GM19467 (cell line): ENCODE measurements around the gene GPN2.
A peak's percentile ranks its signal among the peaks of the same experiment; 100 is the strongest.
"Not testable (repeated sequence)": the region's sequence is repeated elsewhere in the genome, so short reads cannot be mapped to it uniquely, and the experiment has no call there.

Experiments used
- ATAC-seq: cut with Tn5 transposase; IDR thresholded peaks from one replicate; pipeline ENCODE4 v1.9.1; 2021; ENCODE audit warnings: mild to moderate bottlenecking, moderate library complexity; ENCODE audit not compliant: unreplicated experiment

GPN2 gene

GRCh38 chr1:26900815-26901511, 10.9 kb upstream of the GPN2 start:
- ATAC-seq, result no peak

DNA sequence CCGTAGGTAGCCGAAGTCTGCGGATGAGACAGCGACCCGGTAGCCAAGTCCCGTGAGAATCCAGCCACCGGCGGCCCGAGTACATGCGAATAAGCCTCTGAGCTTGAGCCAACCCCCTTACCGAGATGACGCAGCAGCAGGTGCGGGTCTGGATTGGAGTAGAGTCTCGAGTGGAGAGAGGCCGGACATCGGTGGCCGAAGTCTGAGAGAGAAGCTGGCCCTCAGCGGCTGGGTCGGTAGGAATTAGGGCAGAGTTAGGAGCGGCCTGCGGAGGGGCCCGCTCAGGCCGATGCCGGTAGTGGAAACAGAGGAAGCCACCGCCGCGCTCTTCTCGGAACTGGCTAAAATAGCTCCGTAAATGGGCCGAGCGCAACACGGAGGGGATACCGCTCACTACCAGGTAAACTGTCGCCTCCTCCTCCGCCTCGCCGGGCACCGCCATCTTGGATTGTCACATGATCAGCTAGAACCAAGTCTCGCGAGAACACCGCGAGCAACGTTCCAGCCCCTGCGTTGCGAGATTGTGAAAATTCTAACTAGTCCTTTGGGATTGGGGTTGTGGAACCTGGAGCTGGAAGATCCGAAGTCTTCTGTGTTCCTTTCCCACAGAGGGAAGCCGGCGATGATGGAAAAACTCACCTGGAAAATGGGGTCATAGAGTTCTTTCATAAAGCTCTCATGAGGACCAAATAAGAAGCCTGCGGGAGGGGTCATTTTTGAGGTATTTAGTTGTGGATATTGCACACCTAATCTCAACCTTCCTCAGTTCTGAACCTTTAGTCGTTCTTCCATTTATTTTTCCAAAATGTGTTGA, 10.1 kb upstream of the GPN2 start, which contains the start of gene GPATCH3:
TSS of gene GPATCH3 (minus strand) at position 467 of the 814 bp plus-strand sequence. CDS start at position 442, 25 bp downstream.
- ATAC-seq, result no peak

- ATAC-seq, result no peak
Measured at GRCh38 chr1:26897351-26897750, 7.3 kb upstream of the GPN2 start.

DNA sequence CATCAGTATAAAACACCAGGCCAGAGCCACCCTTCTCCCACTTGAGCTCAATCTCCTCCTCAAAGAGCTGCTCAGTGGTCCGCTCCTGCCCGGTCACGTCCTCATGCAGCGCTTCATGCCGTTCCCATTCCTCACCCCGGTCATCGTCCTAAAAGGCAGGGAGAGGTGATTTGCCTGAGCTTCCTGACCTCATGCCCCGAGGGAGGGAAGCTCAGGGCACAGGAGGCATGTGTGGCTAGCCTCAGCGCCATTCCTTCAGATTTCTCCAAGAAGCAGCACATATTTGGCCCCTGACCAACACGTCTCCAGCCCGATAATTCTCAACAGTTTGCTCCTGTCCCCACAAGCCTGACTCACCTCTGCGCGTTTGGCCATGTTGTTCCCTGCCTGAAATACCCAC, 4.2 kb upstream of the GPN2 start:
- ATAC-seq, result no peak

DNA sequence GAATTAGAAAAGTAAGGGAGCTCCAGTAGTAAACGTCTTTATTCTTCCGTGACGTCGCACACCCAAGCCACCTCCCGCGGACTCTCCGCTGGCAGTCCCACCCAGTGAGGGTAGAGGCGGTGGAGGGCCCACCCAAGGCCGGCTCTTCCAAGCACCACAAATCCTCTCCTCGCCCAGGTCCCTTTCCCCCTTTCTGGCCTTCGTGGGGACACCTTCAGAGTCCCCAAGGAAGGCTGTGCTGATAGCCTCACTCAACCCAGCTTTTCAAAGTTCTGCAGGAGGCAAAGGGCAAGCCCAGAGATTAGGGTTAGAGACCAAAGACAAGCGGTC, 349 bp upstream of the GPN2 start:
- ATAC-seq, result no peak

DNA sequence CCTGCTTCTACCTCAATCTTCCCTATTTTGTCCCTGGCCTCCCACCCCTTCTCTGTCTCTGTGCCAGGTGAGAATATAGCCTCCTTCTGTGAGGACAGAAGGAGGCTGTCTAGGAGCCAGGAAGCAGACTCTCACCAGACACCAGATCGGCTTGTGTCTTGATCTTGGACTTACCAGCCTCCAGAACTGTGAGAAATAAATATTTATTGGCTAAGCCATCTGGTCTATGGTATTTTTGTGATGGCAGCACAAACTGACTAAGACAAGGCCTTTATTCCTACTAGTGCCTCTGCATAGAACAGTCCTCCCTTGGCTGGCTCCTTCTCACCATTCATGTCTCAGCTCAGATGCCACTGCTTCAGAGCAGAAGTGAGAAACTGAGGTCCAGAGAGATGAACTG, 1.9 kb downstream of the GPN2 start:
- ATAC-seq, result no peak

GRCh38 chr1:26887125-26887524, 3.0 kb downstream of the GPN2 start:
- no peak for ATAC-seq

GRCh38 chr1:26882696-26883463, 7.2 kb downstream of the GPN2 start:
- ATAC-seq, result no peak

- ATAC-seq, result not testable (repeated sequence)
Measured at GRCh38 chr1:26881611-26882010, 8.5 kb downstream of the GPN2 start.

- no peak for ATAC-seq
Measured at GRCh38 chr1:26879793-26880192, 10.3 kb downstream of the GPN2 start.

DNA sequence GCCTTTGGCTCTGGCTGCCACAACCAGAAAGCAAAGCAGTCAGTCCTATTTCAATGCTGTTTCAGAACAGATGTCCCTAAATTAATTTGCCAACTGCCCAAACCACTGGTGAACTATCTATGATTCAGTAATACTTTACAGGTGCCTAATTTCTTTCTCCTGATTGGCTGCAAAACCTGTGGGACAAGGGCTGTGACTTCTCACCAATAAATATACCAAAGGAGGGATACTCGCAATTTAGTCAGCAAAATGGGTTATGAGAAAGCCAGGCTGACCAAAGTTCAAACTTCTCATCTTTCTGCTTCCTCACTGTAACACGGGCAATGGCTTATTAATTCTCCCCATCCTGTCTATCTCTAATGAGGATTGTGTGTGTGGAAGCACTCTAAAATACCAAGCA, 12.8 kb downstream of the GPN2 start:
- ATAC-seq, result no peak

GRCh38 chr1:26874896-26875295, 15.2 kb downstream of the GPN2 start:
- ATAC-seq, result no peak

DNA sequence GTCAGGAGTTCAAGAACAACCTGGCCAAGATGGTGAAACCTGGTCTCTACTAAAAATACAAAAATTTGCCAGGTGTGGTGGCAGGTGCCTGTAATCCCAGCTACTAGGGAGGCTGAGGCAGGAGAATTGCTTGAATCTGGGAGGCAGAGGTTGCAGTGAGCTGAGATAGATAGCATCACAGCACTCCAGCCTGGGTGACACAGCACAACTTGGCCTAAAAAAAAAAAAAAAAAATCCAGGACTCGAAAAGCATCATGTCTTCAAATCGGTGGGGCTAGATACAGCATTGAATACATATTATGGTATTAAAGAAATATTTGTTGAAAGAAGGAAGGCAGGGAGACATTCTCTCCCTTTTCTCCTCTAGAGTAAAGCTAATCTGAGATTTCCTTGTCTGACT, 17.0 kb downstream of the GPN2 start:
- ATAC-seq, result not testable (repeated sequence)

DNA sequence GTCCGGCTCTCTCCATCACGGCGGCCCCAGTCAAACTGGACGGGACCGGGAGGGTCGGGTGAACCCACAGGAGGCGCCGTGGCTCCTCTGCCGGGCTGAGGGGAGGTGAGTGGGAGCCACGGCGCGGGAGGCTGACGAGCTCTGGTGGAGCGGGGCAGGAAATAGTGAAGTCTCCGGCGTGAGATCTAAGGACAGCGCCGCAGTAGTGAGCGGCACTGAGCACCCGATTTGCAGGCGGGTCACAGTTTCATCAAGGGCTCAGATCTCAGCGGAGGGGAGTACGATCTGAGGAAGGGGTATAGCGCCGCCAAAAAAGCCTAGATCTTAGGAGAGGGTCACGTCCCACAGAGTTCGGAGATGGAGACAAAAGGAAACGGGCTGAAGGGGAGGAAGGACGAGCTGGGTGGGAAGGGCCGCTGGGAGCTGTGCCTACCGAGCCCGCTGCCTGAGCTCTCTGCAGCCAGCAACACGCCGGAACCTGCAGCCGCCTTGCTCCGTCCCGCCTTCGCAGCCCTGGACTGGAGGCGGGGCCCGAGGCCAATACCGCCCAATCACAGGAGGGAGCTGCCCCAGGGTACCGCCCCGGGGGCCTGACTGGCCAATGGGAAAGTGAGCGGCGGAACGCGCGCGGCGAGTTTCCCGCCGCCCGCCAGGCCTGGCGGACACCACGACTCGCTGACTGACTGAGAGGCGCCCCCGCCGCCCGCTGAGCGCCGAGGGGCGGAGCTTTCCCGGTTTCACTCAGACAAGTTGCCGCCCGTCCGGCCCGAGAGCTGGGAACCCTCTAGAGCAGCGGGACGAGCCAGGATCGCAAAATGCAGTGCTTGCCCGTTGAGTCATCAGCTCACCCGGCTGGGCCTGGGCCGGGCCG, 25.2 kb downstream of the GPN2 start:
- peak; percentile 91 for ATAC-seq

GRCh38 chr1:26863685-26864077, 26.4 kb downstream of the GPN2 start:
- no peak for ATAC-seq

- no peak for ATAC-seq
Measured at GRCh38 chr1:26862781-26863684, 27.1 kb downstream of the GPN2 start, which contains the start of gene SFN. Gene SFN, plus strand, starts transcription at chr1:26863149. Its CDS starts 64 bp downstream, at chr1:26863213.

DNA sequence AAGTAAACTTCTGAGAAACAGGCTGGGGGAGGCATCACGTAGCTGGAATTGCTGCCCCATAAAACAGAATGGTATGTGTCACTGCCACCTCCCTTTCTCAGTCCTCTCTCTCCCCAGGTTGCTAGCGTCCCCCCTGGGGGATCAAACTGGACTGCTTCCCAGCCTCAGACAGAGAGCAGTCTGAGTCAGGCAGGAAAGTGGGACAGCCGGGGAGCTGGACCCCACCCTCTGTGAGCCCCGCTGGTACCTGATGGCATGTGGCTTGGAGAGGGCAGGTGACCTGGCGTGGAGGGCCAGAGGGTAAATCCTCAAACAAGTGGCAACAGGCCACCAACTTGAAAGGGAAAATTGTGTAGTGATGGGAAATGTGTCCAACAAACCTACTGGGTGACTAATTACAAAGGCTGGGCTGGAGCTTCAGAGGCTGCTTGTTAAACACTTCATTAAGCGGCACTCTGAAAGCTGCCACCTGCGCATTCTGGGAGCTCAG, 28.1 kb downstream of the GPN2 start:
- ATAC-seq, result no peak

DNA sequence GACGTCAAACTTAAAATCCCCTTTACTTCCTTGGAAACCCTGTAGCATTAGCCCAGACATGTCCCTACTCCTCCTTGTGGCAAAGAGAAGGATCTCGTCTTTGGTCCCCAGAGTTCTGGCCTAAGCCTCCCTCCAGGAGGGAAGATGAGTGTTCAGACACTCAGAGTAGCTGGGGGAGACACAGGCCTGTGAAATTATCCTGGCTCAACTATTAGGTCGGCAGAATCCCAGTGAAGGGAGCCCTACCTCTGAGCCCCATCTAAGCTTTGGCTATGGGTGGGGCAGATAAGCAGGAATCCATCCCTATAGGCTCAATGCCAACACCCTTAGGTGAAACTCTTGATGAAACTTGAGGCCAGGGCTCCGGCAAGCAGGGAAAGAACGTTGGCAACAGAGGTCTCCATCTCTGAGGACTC, 28.8 kb downstream of the GPN2 start:
- ATAC-seq, result no peak

DNA sequence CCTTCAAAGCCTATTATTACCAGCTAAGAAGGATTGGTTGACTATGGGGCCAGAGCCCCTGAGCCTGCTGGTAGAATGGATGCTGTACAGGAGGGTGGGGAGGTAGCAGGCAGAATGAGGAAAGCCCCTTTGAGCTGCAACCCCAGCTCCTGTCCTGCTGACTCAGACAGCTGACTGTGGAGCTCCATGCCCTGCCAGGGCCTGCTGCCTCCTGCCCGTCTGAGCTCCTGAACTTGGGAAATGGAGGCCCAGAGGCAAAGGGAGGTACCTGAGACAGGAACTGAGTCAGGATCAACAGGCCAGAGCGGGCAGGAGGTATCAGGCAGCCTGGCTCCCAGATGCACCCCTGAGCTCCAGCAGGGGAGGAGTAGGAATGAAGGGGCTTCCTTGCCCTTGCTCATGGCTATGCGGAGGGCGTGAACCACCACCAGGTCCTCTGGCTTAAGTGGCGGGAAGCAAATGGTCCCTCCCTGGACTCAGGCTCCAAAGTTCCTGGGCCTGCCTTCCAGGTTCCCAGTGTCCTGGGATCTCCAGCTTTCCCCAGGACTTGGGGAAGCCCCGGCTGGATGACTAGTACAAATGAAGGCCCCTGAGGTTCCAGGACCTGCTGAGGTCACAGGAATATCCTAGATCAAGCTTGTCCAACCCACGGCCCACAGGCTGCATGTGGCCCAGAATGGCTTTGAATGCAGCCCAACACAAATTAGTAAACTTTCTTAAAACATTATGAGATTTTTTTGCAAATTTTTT, 31.0 kb downstream of the GPN2 start:
- no peak for ATAC-seq
